T-cell (primary cell): ENCODE data around the gene CXCL5. TPM values are rescaled to one million over a fixed set of nuclear protein-coding genes. Genes with fewer than 3 reads are reported as not detected.
"Not testable (repeated sequence)": the region's sequence is repeated elsewhere in the genome, so short reads cannot be mapped to it uniquely, and the experiment has no call there.

Experiments
- ATAC-seq, 4 experiments: fragments of 200-7000 bp in 3 of 4; fragments of 150-1000 bp in 1 of 4; cut with Tn5 transposase; replicated peaks in 1 of 4; 1 replicate in 3 of 4; 2 replicates in 1 of 4; pipeline ENCODE4 v1.10.0; 2021; ENCODE audit warnings: moderate library complexity in 3 of 4, mild to moderate bottlenecking in 2 of 4, moderate number of reproducible peaks in 1 of 4
- CTCF ChIA-PET, 2 donors: fragments of 300-600 bp; sonication (Branson Sonifier 250); formaldehyde crosslinking; loops; one replicate each; lab custom pipeline; 2022; ENCODE audit warnings: antibody characterized with exemption in 2 of 2; lab: Charles Lee
- POLR2A ChIA-PET, 2 donors: fragments of 300-600 bp; sonication (Branson Sonifier 250); formaldehyde crosslinking; loops; one replicate each; lab custom pipeline; 2022; ENCODE audit warnings: antibody characterized with exemption in 2 of 2; lab: Charles Lee
- DNase-seq, 35 experiments: peaks; one replicate each; pipeline versions ENCODE4 v3.0.0 to v3.0.0-alpha.2; 2013 to 2023
- H3K27ac ChIP-seq: one replicate; pipeline ENCODE4 v1.5.1; 2013; ENCODE audit warnings: low read length
- H3K27me3 ChIP-seq, 2 experiments: replicated peaks in 1 of 2; 1 replicate in 1 of 2; 2 replicates in 1 of 2; pipeline versions ENCODE4 v1.6.1 to v1.7.0; 2013; ENCODE audit warnings: low read length in 1 of 2, mixed read lengths in 1 of 2; ENCODE audit not compliant: control insufficient read depth in 2 of 2, insufficient read depth in 2 of 2; ENCODE audit errors: extremely low read depth in 1 of 2
- H3K36me3 ChIP-seq, 2 donors: 1 replicate in 1 of 2; 2 replicates in 1 of 2; pipeline versions ENCODE4 v1.6.1 to v1.7.0; 2013; ENCODE audit warnings: low read length in 1 of 2; ENCODE audit not compliant: control insufficient read depth in 2 of 2, insufficient read depth in 1 of 2; ENCODE audit errors: extremely low read depth in 1 of 2
- H3K4me1 ChIP-seq, 2 experiments: 1 replicate in 1 of 2; 2 replicates in 1 of 2; pipeline versions ENCODE4 v1.6.1 to v1.7.0; 2013; ENCODE audit warnings: low read length in 2 of 2, mixed read lengths in 1 of 2; ENCODE audit not compliant: insufficient read depth in 2 of 2, control insufficient read depth in 1 of 2; ENCODE audit errors: extremely low read depth in 1 of 2
- H3K4me3 ChIP-seq, 2 donors: 1 replicate in 1 of 2; 2 replicates in 1 of 2; pipeline versions ENCODE4 v1.5.1 to v1.7.0; 2013; ENCODE audit warnings: mild to moderate bottlenecking in 2 of 2, low read length in 1 of 2, moderate library complexity in 1 of 2; ENCODE audit not compliant: control insufficient read depth in 1 of 2; ENCODE audit errors: extremely low read depth in 1 of 2
- H3K9me3 ChIP-seq: 2 replicates; pipeline ENCODE4 v1.7.0; 2013
- H3K27ac Mint-ChIP-seq, 2 donors: one replicate each; pipeline ENCODE4 v1.8.0; 2020 to 2021; ENCODE audit warnings: mild to moderate bottlenecking in 2 of 2, mixed read lengths in 2 of 2
- H3K27me3 Mint-ChIP-seq, 2 donors: one replicate each; pipeline ENCODE4 v1.8.0; 2021 to 2022; ENCODE audit warnings: mixed read lengths in 2 of 2
- H3K36me3 Mint-ChIP-seq: one replicate; pipeline ENCODE4 v1.8.0; 2021; ENCODE audit warnings: mixed read lengths
- H3K4me1 Mint-ChIP-seq, 3 donors: one replicate each; pipeline ENCODE4 v1.8.0; 2020 to 2022; ENCODE audit warnings: mixed read lengths in 3 of 3, mild to moderate bottlenecking in 1 of 3
- H3K4me3 Mint-ChIP-seq, 3 donors: one replicate each; pipeline ENCODE4 v1.8.0; 2020 to 2022; ENCODE audit warnings: mild to moderate bottlenecking in 3 of 3, mixed read lengths in 3 of 3, moderate library complexity in 3 of 3
- H3K9me3 Mint-ChIP-seq, 3 donors: one replicate each; pipeline ENCODE4 v1.8.0; 2020 to 2022; ENCODE audit warnings: mixed read lengths in 3 of 3
- WGBS: methylation state at CpG from one replicate; pipeline ENCODE4 v1.1.5; 2013; ENCODE audit warnings: missing lambda C conversion rate; ENCODE audit not compliant: insufficient coverage; 5-methylcytosine and 5-hydroxymethylcytosine counted together
- total RNA-seq, 35 experiments: library from RNA in 6 of 35; stranded (reverse) in 6 of 35; fragments of 120-200 nt in 1 of 35; gene quantifications; one replicate each; pipeline versions ENCODE4 v1.2.1 to v1.2.4 and lab custom pipeline; 2013 to 2026

Gene CXCL5
- total RNA-seq, 5 donors from 2014 or later (not counting 1 experiment from before 2014, with no cell fraction given): 0.43 TPM; not detected in 4

- Mint-ChIP-seq H3K27ac (no peak overlapping the region), H3K4me1 (no peaks in the 10 kb centered on the region), H3K4me3 (no peak overlapping the region), H3K27me3 (no peaks in the 10 kb centered on the region), H3K9me3 (peaks cover 4 to 17% (median 6%) of the 10 kb centered on the region in 3 donors), H3K36me3 (no peaks in the 10 kb centered on the region)
- H3K36me3 ChIP-seq: no peaks in the 10 kb centered on the region
- no peak overlapping the region for H3K27ac ChIP-seq
- ATAC-seq: no peak
- DNase-seq: no peak
- CTCF ChIA-PET: no interaction called here
- H3K4me3 ChIP-seq: no peak overlapping the region
- WGBS: 83% methylated on average over 3 of the region's 3 CpGs
- H3K27me3 ChIP-seq: no peaks in the 10 kb centered on the region
- H3K4me1 ChIP-seq: no peaks in the 10 kb centered on the region
- POLR2A ChIA-PET: no interaction called here
- no peaks in the 10 kb centered on the region for H3K9me3 ChIP-seq
Observed at GRCh38 chr4:73952352-73952751, 46.1 kb downstream of the CXCL5 start.

GRCh38 chr4:73950376-73950920 is 48.0 kb downstream of the CXCL5 start:
- H3K4me3 ChIP-seq, ATAC-seq, H3K4me3 Mint-ChIP-seq, POLR2A ChIA-PET, H3K27ac ChIP-seq, CTCF ChIA-PET, H3K4me1 Mint-ChIP-seq, H3K27me3 Mint-ChIP-seq, H3K9me3 ChIP-seq, DNase-seq, H3K27ac Mint-ChIP-seq, H3K36me3 ChIP-seq, H3K36me3 Mint-ChIP-seq, H3K27me3 ChIP-seq, H3K4me1 ChIP-seq: not testable (repeated sequence)
- WGBS: no CpG with 5 or more reads among the region's 8 CpGs
- peaks cover 4 to 12% (median 6%) of the 10 kb centered on the region in 3 donors for H3K9me3 Mint-ChIP-seq

GRCh38 chr4:73948990-73949706 is 49.3 kb downstream of the CXCL5 start:
- WGBS: 86% methylated on average over 6 of the region's 7 CpGs
- POLR2A ChIA-PET: no interaction called here
- CTCF ChIA-PET: no interaction called here

GRCh38 chr4:73948291-73948690 is 50.2 kb downstream of the CXCL5 start:
- CTCF ChIA-PET: no interaction called here

More at GRCh38 chr4:73948990-73949706, 49.3 kb downstream of the CXCL5 start:
- no peaks in the 10 kb centered on the region for H3K36me3 ChIP-seq
- Mint-ChIP-seq H3K4me1 (no peaks in the 10 kb centered on the region), H3K27me3 (peaks cover 13 to 19% of the 10 kb centered on the region in 2 donors), H3K4me3 (no peak overlapping the region), H3K9me3 (peaks cover 0 to 6% (median 4%) of the 10 kb centered on the region in 3 donors), H3K36me3 (no peaks in the 10 kb centered on the region), H3K27ac (no peak overlapping the region)
- H3K27ac ChIP-seq: no peak overlapping the region
- no peaks in the 10 kb centered on the region for H3K4me1 ChIP-seq
- peaks cover 5 to 8% of the 10 kb centered on the region in 2 experiments for H3K27me3 ChIP-seq
- DNase-seq (no peak), ATAC-seq (no peak)
- H3K9me3 ChIP-seq: no peaks in the 10 kb centered on the region
- no peak overlapping the region for H3K4me3 ChIP-seq

GRCh38 chr4:73947239-73947985 is 51.1 kb downstream of the CXCL5 start:
- Histone ChIP-seq H3K4me1 (no peaks in the 10 kb centered on the region), H3K36me3 (no peaks in the 10 kb centered on the region), H3K27me3 (peaks cover 13 to 14% of the 10 kb centered on the region in 2 experiments), H3K9me3 (no peaks in the 10 kb centered on the region), H3K4me3 (no peak overlapping the region), H3K27ac (no peak overlapping the region)
- DNase-seq: no peak
- Mint-ChIP-seq H3K9me3 (peaks cover 0 to 4% (median 0%) of the 10 kb centered on the region in 3 donors), H3K27ac (no peak overlapping the region), H3K4me3 (no peak overlapping the region), H3K36me3 (no peaks in the 10 kb centered on the region), H3K27me3 (peaks cover 25 to 30% of the 10 kb centered on the region in 2 donors), H3K4me1 (no peaks in the 10 kb centered on the region)
- POLR2A ChIA-PET: no interaction called here
- WGBS: 100% methylated on average over 2 of the region's 3 CpGs
- no peak for ATAC-seq
- CTCF ChIA-PET: no interaction called here

More at GRCh38 chr4:73948291-73948690, 50.2 kb downstream of the CXCL5 start:
- POLR2A ChIA-PET: no interaction called here
- peaks cover 8 to 13% of the 10 kb centered on the region in 2 experiments for H3K27me3 ChIP-seq
- no peak for ATAC-seq
- no peak overlapping the region for H3K4me3 Mint-ChIP-seq
- no peak overlapping the region for H3K27ac Mint-ChIP-seq
- H3K4me1 Mint-ChIP-seq: no peaks in the 10 kb centered on the region
- H3K27ac ChIP-seq: no peak overlapping the region
- H3K9me3 ChIP-seq: no peaks in the 10 kb centered on the region
- peaks cover 0 to 6% (median 4%) of the 10 kb centered on the region in 3 donors for H3K9me3 Mint-ChIP-seq
- no peaks in the 10 kb centered on the region for H3K36me3 Mint-ChIP-seq
- WGBS: no CpG with 5 or more reads among the region's 1 CpG
- H3K4me3 ChIP-seq: no peak overlapping the region
- H3K36me3 ChIP-seq: no peaks in the 10 kb centered on the region
- DNase-seq: no peak
- peaks cover 21 to 26% of the 10 kb centered on the region in 2 donors for H3K27me3 Mint-ChIP-seq
- no peaks in the 10 kb centered on the region for H3K4me1 ChIP-seq

- no peak for ATAC-seq
- Histone ChIP-seq H3K4me1 (no peaks in the 10 kb centered on the region), H3K4me3 (no peak overlapping the region), H3K36me3 (no peaks in the 10 kb centered on the region), H3K9me3 (no peaks in the 10 kb centered on the region), H3K27me3 (peaks cover 13 to 15% of the 10 kb centered on the region in 2 experiments), H3K27ac (no peak overlapping the region)
- POLR2A ChIA-PET: no interaction called here
- Mint-ChIP-seq H3K27ac (no peak overlapping the region), H3K27me3 (peaks cover 25 to 30% of the 10 kb centered on the region in 2 donors), H3K4me3 (no peak overlapping the region), H3K36me3 (no peaks in the 10 kb centered on the region), H3K9me3 (no peaks in the 10 kb centered on the region), H3K4me1 (no peaks in the 10 kb centered on the region)
- 67% methylated on average over 1 of the region's 3 CpGs for WGBS
- CTCF ChIA-PET: no interaction called here
- no peak for DNase-seq
Observed at GRCh38 chr4:73945674-73946449, 52.6 kb downstream of the CXCL5 start.
